Testis (tissue), 2 donors: Measurements from ENCODE around the gene PRKN.

Experiments
- POLR2A ChIP-seq: fragments of 450-650 bp; IDR thresholded peaks from one replicate; pipeline ENCODE4 v1.6.1; 2017; ENCODE audit warnings: antibody characterized with exemption, mild to moderate bottlenecking, moderate library complexity
- TF ChIP-seq, protein P1 (sequence below), 3 experiments: fragments of 450-650 bp in 2 of 3; fragments of 200-600 bp in 1 of 3; sonication (generic) in 1 of 3; IDR thresholded peaks; one replicate each; pipeline ENCODE4 v1.5.1; 2016 to 2019; ENCODE audit warnings: antibody characterized with exemption in 3 of 3, mild to moderate bottlenecking in 2 of 3, moderate library complexity in 1 of 3

DNA sequence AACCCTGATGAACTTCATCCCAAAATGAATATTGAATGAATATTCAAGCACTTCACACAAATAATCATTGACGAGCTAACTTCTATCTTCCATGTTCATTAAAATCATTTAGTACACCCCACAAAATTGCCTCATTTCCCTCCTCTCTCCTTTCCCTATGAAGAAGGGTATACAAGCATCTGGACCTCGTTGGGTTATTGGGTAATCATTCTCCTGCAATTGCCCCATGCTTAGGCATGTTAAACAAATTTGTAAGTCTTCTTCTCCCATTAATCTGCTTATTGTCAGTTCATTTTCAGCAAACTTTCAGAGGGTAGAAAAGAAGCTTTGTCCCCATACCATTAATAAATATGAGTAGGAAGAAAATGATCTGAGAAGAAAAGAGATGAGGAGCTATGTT, 27.6 kb downstream of the PRKN start:
- no peak for TF ChIP-seq POLR2A
- TF ChIP-seq, protein P1, sequence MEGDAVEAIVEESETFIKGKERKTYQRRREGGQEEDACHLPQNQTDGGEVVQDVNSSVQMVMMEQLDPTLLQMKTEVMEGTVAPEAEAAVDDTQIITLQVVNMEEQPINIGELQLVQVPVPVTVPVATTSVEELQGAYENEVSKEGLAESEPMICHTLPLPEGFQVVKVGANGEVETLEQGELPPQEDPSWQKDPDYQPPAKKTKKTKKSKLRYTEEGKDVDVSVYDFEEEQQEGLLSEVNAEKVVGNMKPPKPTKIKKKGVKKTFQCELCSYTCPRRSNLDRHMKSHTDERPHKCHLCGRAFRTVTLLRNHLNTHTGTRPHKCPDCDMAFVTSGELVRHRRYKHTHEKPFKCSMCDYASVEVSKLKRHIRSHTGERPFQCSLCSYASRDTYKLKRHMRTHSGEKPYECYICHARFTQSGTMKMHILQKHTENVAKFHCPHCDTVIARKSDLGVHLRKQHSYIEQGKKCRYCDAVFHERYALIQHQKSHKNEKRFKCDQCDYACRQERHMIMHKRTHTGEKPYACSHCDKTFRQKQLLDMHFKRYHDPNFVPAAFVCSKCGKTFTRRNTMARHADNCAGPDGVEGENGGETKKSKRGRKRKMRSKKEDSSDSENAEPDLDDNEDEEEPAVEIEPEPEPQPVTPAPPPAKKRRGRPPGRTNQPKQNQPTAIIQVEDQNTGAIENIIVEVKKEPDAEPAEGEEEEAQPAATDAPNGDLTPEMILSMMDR (IDR thresholded peaks at IDR 0.05) = no peak
